Measurements from ENCODE around the gene MYLK. TPM values are rescaled to one million over a fixed set of nuclear protein-coding genes. Genes with fewer than 3 reads are reported as not detected.

Gene MYLK
- total and polyA plus RNA-seq, 9 of the 15 experiments (the other 6 are each of a cell fraction or from before 2014, with no cell fraction given), result 0.11 to 0.53 (median 0.18) TPM; not detected in 2

- TF ChIP-seq POLR2G (IDR thresholded peaks at IDR 0.05; ENCODE audit: low read depth, low read length) (peak; percentile 97), TAF7 (tag; IDR thresholded peaks at IDR 0.05) (peak; percentile 74), HDAC6 (IDR thresholded peaks at IDR 0.05; ENCODE audit: low read depth, low read length) (no peak), RCOR1 (IDR thresholded peaks at IDR 0.05; ENCODE audit: borderline replicate concordance in 1 of 2, low read depth in 2 of 2, low read length in 2 of 2) (0 out of 4 replicates have a peak, but pooled peaks of 1 of the 2 experiments have one; percentile 10), NFIC (IDR thresholded peaks at IDR 0.05) (no peak; the same call in 1 of the 2 replicates), HMG20A (CRISPR knock-in tag; conservative IDR thresholded peaks at IDR 0.05) (no peak), ZNF592 (IDR thresholded peaks at IDR 0.05) (peak; percentile 33; the same call in 1 of the 2 replicates), ELK1 (CRISPR knock-in tag; IDR thresholded peaks at IDR 0.05) (no peak), E2F1 (CRISPR knock-in tag; IDR thresholded peaks at IDR 0.05) (peak; percentile 40; the same call in 1 of the 2 replicates), MYC (IDR thresholded peaks at IDR 0.05; ENCODE audit: low read depth, low read length) (peak; percentile 38), MYC (CRISPR knock-in tag; IDR thresholded peaks at IDR 0.05; ENCODE audit: borderline replicate concordance, low read depth) (no peak), CREM (IDR thresholded peaks at IDR 0.05; ENCODE audit: low read depth) (peak; percentile 51), ETV1 (tag; conservative IDR thresholded peaks at IDR 0.05; ENCODE audit: low read depth) (peak; percentile 27; the same call in 1 of the 2 replicates), ZNF224 (CRISPR knock-in tag; IDR thresholded peaks at IDR 0.05) (no peak), ZNF134 (CRISPR knock-in tag; conservative IDR thresholded peaks at IDR 0.05) (0 out of 2 replicates have a peak, but pooled peaks have one; percentile 55), ZBTB33 (CRISPR knock-in tag; IDR thresholded peaks at IDR 0.05) (0 out of 2 replicates have a peak, but pooled peaks have one; percentile 39), ARNT (IDR thresholded peaks at IDR 0.05) (peak in 1 of 2 experiments; percentile 98; a peak in 2 of 4 replicates)
Measured at GRCh38 chr3:123584988-123585937, 298.9 kb downstream of the MYLK start, which contains the start of gene HACD2 (continued).

Data from K562 (cell line).